GM10248 (cell line): ENCODE data around the gene BRAP.

ENCODE experiments used
- CTCF ChIA-PET: fragments of 300-600 bp; sonication (Branson Sonifier 250); formaldehyde crosslinking; extraction: SDS; loops from one replicate; lab custom pipeline; 2021; ENCODE audit warnings: antibody characterized with exemption; lab: Yijun Ruan, JAX
- POLR2A ChIA-PET: fragments of 350-650 bp; sonication (Branson Sonifier 250); formaldehyde crosslinking; extraction: SDS; loops from one replicate; lab custom pipeline; 2020; ENCODE audit warnings: antibody characterized with exemption; lab: Yijun Ruan, JAX
- DNase-seq: peaks from one replicate; pipeline ENCODE4 v3.0.0; 2012; ENCODE audit errors: extremely low spot score
- TF ChIP-seq, protein P1 (sequence below): IDR thresholded peaks from 2 replicates; pipeline ENCODE4 v1.5.1; 2012; ENCODE audit warnings: mild to moderate bottlenecking, low read depth; ENCODE audit errors: extremely low read depth, missing control alignments, control extremely low read depth

The BRAP gene

GRCh38 chr12:111677186-111677585 lies 8.6 kb downstream of the BRAP start:
- no peak for DNase-seq
- POLR2A ChIA-PET, result no interaction called here
- TF ChIP-seq, protein P1, sequence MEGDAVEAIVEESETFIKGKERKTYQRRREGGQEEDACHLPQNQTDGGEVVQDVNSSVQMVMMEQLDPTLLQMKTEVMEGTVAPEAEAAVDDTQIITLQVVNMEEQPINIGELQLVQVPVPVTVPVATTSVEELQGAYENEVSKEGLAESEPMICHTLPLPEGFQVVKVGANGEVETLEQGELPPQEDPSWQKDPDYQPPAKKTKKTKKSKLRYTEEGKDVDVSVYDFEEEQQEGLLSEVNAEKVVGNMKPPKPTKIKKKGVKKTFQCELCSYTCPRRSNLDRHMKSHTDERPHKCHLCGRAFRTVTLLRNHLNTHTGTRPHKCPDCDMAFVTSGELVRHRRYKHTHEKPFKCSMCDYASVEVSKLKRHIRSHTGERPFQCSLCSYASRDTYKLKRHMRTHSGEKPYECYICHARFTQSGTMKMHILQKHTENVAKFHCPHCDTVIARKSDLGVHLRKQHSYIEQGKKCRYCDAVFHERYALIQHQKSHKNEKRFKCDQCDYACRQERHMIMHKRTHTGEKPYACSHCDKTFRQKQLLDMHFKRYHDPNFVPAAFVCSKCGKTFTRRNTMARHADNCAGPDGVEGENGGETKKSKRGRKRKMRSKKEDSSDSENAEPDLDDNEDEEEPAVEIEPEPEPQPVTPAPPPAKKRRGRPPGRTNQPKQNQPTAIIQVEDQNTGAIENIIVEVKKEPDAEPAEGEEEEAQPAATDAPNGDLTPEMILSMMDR, result no peak
- CTCF ChIA-PET, result interaction anchor here (1.2 kb wide), 1 partner anchor 280 kb away, joined by 5 read pairs; no protein-coding TSS in a partner anchor

DNA sequence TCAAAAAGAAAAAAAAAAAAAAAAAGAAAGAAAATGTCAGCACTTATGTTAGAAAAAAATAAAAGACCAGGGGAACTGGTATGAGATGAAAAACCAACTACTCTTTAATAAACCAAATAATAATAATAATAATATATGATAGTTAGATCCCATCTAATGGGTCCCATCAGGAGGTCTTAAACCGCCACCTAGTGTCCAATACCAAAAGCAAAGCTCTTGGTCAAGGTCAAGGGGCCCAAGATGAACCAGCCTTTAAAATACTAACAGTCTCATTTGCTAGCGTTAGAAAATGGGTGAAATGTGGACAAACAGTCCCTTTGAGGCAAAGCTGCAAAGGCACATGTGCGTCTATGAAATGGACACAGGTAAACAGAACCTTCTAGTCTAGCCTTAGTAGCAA lies 12.3 kb downstream of the BRAP start:
- ChIA-PET CTCF (interaction anchor here (1.1 to 3.7 kb wide), 6 partner anchors 12 to 341 kb away, joined by 4 to 21 read pairs (median 5); partner anchors contain the start of genes ACAD10 and BRAP), POLR2A (no interaction called here)
- DNase-seq, result no peak
- TF ChIP-seq, protein P1, result peak; percentile 37

DNA sequence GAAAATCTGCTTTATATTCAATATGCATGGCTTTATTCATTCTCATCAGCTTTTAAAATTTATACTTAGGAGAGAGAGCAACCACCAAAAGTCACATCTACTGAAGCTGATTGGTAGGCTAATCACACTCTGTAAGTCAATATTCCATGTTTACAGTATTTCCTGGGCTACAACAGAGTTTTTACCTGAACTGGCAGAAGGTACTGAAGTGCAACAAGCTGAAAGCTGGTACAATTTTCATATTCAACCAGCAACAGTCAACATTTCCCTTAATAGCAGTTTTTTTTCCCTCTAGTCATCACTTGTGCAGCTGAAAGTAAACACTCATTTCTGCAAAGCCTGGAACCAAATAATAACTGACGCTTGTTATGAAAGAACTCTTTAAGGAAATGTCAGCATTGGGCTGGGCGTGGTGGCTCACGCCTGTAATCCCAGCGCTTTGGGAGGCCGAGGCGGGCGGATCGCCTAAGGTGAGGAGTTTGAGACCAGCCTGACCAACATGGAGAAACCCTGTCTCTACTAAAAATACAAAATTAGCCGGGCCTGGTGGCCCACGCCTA lies 12.9 kb downstream of the BRAP start:
- DNase-seq, result no peak
- CTCF ChIA-PET, result interaction anchor here (1.2 to 3.7 kb wide), 5 partner anchors 12 to 276 kb away, joined by 4 to 21 read pairs (median 6); partner anchors contain the start of genes ACAD10 and BRAP
- POLR2A ChIA-PET, result no interaction called here
- TF ChIP-seq, protein P1, result no peak

DNA sequence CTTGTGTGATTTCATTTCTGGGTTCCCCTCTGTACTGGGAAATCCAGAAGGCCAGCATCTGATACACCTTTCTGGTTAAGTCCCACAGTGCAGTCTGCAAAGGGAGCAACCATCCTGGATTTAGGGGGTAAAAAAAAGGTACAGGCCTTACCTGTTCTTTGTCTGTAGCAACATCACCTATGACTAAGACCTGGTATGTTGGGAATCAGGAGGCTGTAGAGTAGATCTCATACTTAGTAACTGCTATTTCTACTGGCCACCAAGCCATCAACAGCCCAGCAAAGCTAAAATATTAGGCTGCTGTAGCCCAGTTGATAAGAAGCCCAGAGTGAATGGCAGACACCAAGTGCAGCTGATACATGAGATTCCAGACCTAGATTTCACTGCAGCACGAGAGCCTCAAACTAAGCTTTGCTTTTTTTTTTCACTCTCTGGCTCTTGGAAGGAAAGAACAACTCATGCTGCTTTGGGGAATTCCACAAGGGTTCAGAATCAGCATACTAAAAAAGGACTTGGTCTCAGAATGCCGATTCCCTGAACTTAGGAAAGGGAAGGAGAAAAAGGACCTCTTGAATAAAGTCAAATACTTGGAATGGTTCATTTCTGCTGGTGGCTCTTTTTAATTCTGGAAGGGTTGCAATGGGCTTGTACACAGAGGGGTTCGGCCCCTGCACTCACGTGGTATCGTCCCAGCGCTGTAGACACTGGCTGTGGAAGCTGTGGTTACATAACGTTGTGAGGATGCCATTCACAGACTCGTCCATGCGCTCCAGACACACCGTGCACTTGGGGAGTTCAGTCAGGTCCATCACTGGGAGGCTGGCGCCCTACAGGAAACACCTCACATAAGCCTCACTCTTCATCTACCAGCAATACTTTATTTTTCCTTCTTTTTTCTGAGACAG lies 20.5 kb downstream of the BRAP start:
- TF ChIP-seq, protein P1, result no peak
- ChIA-PET POLR2A (no interaction called here), CTCF (interaction anchor here (1.4 kb wide), 1 partner anchor 268 kb away, joined by 3 read pairs; no protein-coding TSS in a partner anchor)
- no peak for DNase-seq

- CTCF ChIA-PET, result interaction anchor here (1.2 kb wide), 1 partner anchor 268 kb away, joined by 3 read pairs; no protein-coding TSS in a partner anchor
These were observed 21.3 kb downstream of the BRAP start for GRCh38 chr12:111664499-111664898.

DNA sequence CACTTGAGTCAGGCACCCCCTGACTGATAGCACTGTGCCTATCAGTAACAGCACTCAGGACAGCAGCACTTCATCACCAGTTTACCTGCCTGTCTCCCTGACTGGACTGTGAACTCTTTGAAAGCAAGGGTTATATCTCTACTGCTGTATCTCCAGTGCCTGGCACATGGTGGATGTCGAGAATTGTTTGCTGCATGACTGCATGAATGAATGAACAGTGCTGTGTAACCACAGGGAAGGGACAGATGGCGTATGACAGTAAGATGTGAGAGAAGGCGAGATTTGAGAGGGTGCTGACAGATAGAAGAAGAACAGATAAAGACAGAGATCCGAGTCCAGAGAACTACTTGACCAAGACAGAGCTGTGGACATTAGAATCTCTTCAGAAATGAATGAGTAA lies 29.7 kb downstream of the BRAP start:
- POLR2A ChIA-PET, result no interaction called here
- CTCF ChIA-PET, result no interaction called here
- TF ChIP-seq, protein P1, result no peak

More at GRCh38 chr12:111664499-111664898, 21.3 kb downstream of the BRAP start:
- POLR2A ChIA-PET, result no interaction called here
- DNase-seq, result no peak
- TF ChIP-seq, protein P1, result no peak

More for the DNA sequence above, 29.7 kb downstream of the BRAP start:
- DNase-seq, result no peak
